Vagina (tissue), 2 donors: Measurements from ENCODE around the gene QRICH2. TPM values are rescaled to one million over a fixed set of nuclear protein-coding genes. Genes with fewer than 3 reads are reported as not detected.

Experiments used
- DNase-seq, 2 donors: peaks; one replicate each; pipeline ENCODE4 v3.0.0-alpha.2; 2017; ENCODE audit errors: extremely low spot score in 2 of 2
- H3K27ac ChIP-seq: fragments of 200-600 bp; sonication (generic); one replicate; pipeline ENCODE4 v1.5.1; 2019
- H3K27me3 ChIP-seq: fragments of 200-600 bp; sonication (generic); one replicate; pipeline ENCODE4 v1.5.1; 2019
- H3K36me3 ChIP-seq, 2 donors: fragments of 200-600 bp; sonication (generic); one replicate each; pipeline ENCODE4 v1.5.1; 2017 to 2019
- H3K4me1 ChIP-seq: fragments of 200-600 bp; sonication (generic); one replicate; pipeline ENCODE4 v1.5.1; 2019
- H3K4me3 ChIP-seq, 2 donors: fragments of 200-600 bp; sonication (generic); 1 replicate in 1 of 2; 2 replicates in 1 of 2; pipeline ENCODE4 v1.5.1; 2016 to 2019
- H3K9me3 ChIP-seq: fragments of 200-600 bp; sonication (generic); one replicate; pipeline ENCODE4 v1.5.1; 2019
- POLR2A ChIP-seq, 2 donors: fragments of 450-650 bp; IDR thresholded peaks; one replicate each; pipeline ENCODE4 v1.6.1; 2017; ENCODE audit warnings: antibody characterized with exemption in 2 of 2, mild to moderate bottlenecking in 2 of 2, moderate library complexity in 2 of 2
- POLR2AphosphoS5 ChIP-seq, 2 donors: sonication (generic); formaldehyde crosslinking; IDR thresholded peaks; one replicate each; pipeline ENCODE4 v1.9.0; 2017; ENCODE audit warnings: antibody characterized with exemption in 2 of 2, mild to moderate bottlenecking in 2 of 2, low read depth in 1 of 2; ENCODE audit not compliant: insufficient read depth in 1 of 2
- intact Hi-C: fragments of 100-400 bp; cut with DNase I; formaldehyde crosslinking; loops from one replicate; pipeline ENCODE4 v1.15.1; 2023
- total RNA-seq: library from RNA; depleted of rRNA; stranded (reverse); fragments of >200 nt; gene quantifications from one replicate; pipeline ENCODE4 v1.2.3, GENCODE V29; 2016
- TF ChIP-seq, protein P1 (sequence below), 3 experiments: fragments of 450-650 bp in 2 of 3; fragments of 200-600 bp in 1 of 3; sonication (generic) in 1 of 3; IDR thresholded peaks; one replicate each; pipeline ENCODE4 v1.5.1; 2017 to 2019; ENCODE audit warnings: antibody characterized with exemption in 3 of 3, mild to moderate bottlenecking in 2 of 3, moderate library complexity in 2 of 3

Gene QRICH2
- total RNA-seq, 1 donor from 2014 or later: 10.8 TPM

- no peak overlapping the region for H3K4me3 ChIP-seq
- TF ChIP-seq POLR2AphosphoS5 (IDR thresholded peaks at IDR 0.05; ENCODE audit: insufficient read depth in 1 of 2, low read depth in 1 of 2) (no peak), POLR2A (IDR thresholded peaks at IDR 0.05) (no peak)
- TF ChIP-seq, protein P1, sequence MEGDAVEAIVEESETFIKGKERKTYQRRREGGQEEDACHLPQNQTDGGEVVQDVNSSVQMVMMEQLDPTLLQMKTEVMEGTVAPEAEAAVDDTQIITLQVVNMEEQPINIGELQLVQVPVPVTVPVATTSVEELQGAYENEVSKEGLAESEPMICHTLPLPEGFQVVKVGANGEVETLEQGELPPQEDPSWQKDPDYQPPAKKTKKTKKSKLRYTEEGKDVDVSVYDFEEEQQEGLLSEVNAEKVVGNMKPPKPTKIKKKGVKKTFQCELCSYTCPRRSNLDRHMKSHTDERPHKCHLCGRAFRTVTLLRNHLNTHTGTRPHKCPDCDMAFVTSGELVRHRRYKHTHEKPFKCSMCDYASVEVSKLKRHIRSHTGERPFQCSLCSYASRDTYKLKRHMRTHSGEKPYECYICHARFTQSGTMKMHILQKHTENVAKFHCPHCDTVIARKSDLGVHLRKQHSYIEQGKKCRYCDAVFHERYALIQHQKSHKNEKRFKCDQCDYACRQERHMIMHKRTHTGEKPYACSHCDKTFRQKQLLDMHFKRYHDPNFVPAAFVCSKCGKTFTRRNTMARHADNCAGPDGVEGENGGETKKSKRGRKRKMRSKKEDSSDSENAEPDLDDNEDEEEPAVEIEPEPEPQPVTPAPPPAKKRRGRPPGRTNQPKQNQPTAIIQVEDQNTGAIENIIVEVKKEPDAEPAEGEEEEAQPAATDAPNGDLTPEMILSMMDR (IDR thresholded peaks at IDR 0.05): no peak
- no peaks in the 10 kb centered on the region for H3K9me3 ChIP-seq
- no peaks in the 10 kb centered on the region for H3K4me1 ChIP-seq
- intact Hi-C loops: no loop called here
- no peaks in the 10 kb centered on the region for H3K27me3 ChIP-seq
- DNase-seq: no peak
- H3K36me3 ChIP-seq: peaks cover 0 to 67% of the 10 kb centered on the region in 2 donors
- no peak overlapping the region for H3K27ac ChIP-seq
Measured at GRCh38 chr17:76326306-76326705, 18.2 kb upstream of the QRICH2 start.

GRCh38 chr17:76318586-76318985 lies 10.5 kb upstream of the QRICH2 start:
- H3K36me3 ChIP-seq: peaks cover 0 to 43% of the 10 kb centered on the region in 2 donors
- no peak for DNase-seq
- H3K4me1 ChIP-seq: no peaks in the 10 kb centered on the region
- no peaks in the 10 kb centered on the region for H3K9me3 ChIP-seq
- intact Hi-C loops: no loop called here
- H3K27me3 ChIP-seq: no peaks in the 10 kb centered on the region
- no peak for TF ChIP-seq POLR2AphosphoS5 (IDR thresholded peaks at IDR 0.05; ENCODE audit: insufficient read depth in 1 of 2, low read depth in 1 of 2)
- TF ChIP-seq POLR2A (IDR thresholded peaks at IDR 0.05): no peak
- TF ChIP-seq, protein P1 (IDR thresholded peaks at IDR 0.05): no peak
- no peak overlapping the region for H3K27ac ChIP-seq
- H3K4me3 ChIP-seq: no peak overlapping the region

DNA sequence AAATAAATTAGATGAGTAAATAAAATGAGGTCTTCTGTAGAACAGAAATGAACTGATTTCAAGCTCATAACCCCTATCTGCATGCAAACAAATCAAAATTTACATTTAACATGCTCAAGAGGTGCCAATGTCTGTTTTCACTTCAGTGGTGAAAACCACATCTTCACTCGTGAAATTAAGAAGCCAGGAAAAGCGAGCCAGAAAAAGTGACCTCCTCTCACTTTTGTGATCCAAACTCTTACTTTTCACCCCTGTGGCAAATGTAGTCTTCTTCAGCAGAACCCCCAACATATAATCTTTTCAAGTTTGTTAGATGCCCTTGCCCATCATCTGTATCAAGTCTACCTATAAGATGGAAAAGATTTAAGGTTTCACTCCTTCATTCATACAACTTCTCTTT lies 9.5 kb upstream of the QRICH2 start:
- no peaks in the 10 kb centered on the region for H3K4me1 ChIP-seq
- no peaks in the 10 kb centered on the region for H3K9me3 ChIP-seq
- TF ChIP-seq POLR2A (IDR thresholded peaks at IDR 0.05) (no peak), POLR2AphosphoS5 (IDR thresholded peaks at IDR 0.05; ENCODE audit: insufficient read depth in 1 of 2, low read depth in 1 of 2) (no peak)
- TF ChIP-seq, protein P1 (IDR thresholded peaks at IDR 0.05): no peak
- H3K36me3 ChIP-seq: peaks cover 0 to 43% of the 10 kb centered on the region in 2 donors
- intact Hi-C loops: no loop called here
- no peak for DNase-seq
- H3K27ac ChIP-seq: no peak overlapping the region
- no peaks in the 10 kb centered on the region for H3K27me3 ChIP-seq
- no peak overlapping the region for H3K4me3 ChIP-seq

DNA sequence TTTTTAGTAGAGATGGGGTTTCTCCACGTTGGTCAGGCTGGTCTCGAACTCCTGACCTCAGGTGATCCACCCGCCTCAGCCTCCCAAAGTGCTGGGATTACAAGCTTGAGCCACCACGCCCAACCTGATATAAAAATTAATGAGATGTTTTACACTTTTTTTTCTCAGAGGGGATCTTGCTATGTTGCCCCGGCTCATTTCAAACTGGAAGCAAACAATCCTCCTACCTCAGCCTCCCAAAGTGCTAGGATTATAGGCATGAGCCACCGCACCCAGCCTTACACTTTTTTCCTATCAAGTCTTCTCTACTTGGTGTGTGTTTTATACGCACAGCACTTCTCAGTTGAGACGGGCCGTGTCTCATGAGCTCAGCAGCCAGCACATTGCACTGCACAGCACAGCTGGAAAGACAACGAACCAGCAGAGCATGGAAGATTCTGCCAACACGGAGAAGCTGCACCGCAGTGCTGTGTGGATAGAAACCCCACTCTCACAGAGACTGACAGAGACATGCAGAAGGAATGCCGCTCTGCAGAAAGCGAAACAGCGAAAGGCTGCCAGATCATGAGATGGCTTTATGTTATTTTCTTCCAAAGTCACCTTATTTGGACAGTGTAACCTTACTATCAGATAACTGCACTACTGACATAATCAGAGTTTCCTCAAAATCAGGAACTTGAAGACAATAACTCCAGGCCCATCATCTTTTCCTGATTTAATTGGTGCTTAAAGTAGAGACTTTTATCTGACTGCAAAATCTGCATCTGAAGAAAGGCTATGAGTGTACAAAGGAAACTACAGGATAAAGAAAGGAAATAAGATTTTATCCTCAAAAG lies 6.5 kb upstream of the QRICH2 start:
- DNase-seq: no peak
- Histone ChIP-seq H3K27me3 (no peaks in the 10 kb centered on the region), H3K9me3 (no peaks in the 10 kb centered on the region), H3K27ac (peak overlapping the region; percentile 22), H3K4me1 (no peaks in the 10 kb centered on the region), H3K36me3 (peaks cover 0 to 44% of the 10 kb centered on the region in 2 donors), H3K4me3 (peak overlapping the region in 1 of 2 donors; percentile 21)
- TF ChIP-seq, protein P1 (IDR thresholded peaks at IDR 0.05): no peak
- TF ChIP-seq POLR2A (IDR thresholded peaks at IDR 0.05): no peak
- TF ChIP-seq POLR2AphosphoS5 (IDR thresholded peaks at IDR 0.05; ENCODE audit: insufficient read depth in 1 of 2, low read depth in 1 of 2): peak in 1 of 2 donors; percentile 77
- intact Hi-C loops: no loop called here

- H3K27me3 ChIP-seq: no peaks in the 10 kb centered on the region
- intact Hi-C loops: no loop called here
- no peaks in the 10 kb centered on the region for H3K9me3 ChIP-seq
- H3K36me3 ChIP-seq: peaks cover 0 to 38% of the 10 kb centered on the region in 2 donors
- TF ChIP-seq, protein P1 (IDR thresholded peaks at IDR 0.05): no peak
- TF ChIP-seq POLR2AphosphoS5 (IDR thresholded peaks at IDR 0.05; ENCODE audit: insufficient read depth in 1 of 2, low read depth in 1 of 2) (no peak), POLR2A (IDR thresholded peaks at IDR 0.05) (no peak)
- DNase-seq: no peak
- no peaks in the 10 kb centered on the region for H3K4me1 ChIP-seq
- no peak overlapping the region for H3K4me3 ChIP-seq
- no peak overlapping the region for H3K27ac ChIP-seq
Measured at GRCh38 chr17:76312735-76313134, 4.7 kb upstream of the QRICH2 start.
